Tibial nerve (tissue), 3 donors: ENCODE data around the gene CCPG1.

ENCODE experiments used
- POLR2A ChIP-seq, 2 donors: fragments of 450-650 bp; IDR thresholded peaks; one replicate each; pipeline ENCODE4 v1.6.1; 2017; ENCODE audit warnings: antibody characterized with exemption in 2 of 2, mild to moderate bottlenecking in 2 of 2, moderate library complexity in 2 of 2
- TF ChIP-seq, protein P1 (sequence below), 5 experiments: fragments of 200-600 bp in 3 of 5; fragments of 450-650 bp in 2 of 5; sonication (generic) in 3 of 5; IDR thresholded peaks; one replicate each; pipeline ENCODE4 v1.5.1; 2016 to 2019; ENCODE audit warnings: antibody characterized with exemption in 5 of 5, mild to moderate bottlenecking in 3 of 5, moderate library complexity in 2 of 5

DNA sequence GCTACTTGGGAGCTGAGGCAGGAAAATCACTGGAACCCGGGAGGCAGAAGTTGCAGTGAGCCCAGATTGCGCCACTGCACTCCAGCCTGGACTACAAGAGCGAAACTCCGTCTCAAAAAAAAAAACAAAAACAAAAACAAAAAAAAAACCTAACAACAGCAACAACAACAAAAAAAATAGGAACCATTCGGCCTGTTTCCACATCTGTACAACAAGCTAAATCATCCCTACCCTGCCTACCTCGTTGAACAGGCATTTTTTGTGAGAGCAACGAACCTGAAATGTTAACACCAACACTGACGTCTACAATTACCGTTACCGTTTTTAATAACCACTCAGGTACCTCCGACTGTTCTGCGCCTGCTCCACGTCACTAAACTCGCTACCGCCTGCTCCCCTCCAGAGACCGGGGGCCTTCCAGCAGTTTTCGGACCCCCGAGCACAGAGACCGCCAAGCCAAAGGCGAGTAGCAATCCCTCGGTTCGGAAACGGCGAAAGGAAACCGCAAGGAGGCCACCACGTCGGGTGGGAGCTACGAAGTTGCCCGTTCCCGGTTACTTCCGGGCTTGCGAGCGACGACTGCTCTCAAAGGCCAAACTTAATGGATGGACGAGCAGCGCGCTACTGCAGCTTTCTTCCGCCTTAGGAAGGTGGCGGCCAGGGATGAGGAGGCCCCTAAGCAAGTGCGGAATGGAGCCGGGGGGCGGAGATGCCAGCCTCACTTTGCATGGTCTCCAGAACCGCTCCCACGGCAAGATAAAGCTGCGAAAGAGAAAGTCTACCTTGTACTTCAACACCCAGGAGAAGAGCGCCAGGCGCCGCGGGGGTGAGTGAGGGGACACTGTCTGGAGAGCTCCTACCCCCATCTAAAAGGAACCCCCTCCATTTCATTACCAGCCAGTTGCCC, 89.3 kb downstream of the CCPG1 start, which contains the start of the genes PIGB and PIGBOS1:
- TF ChIP-seq POLR2A (IDR thresholded peaks at IDR 0.05), result peak in 1 of 2 donors; percentile 55
- TF ChIP-seq, protein P1, sequence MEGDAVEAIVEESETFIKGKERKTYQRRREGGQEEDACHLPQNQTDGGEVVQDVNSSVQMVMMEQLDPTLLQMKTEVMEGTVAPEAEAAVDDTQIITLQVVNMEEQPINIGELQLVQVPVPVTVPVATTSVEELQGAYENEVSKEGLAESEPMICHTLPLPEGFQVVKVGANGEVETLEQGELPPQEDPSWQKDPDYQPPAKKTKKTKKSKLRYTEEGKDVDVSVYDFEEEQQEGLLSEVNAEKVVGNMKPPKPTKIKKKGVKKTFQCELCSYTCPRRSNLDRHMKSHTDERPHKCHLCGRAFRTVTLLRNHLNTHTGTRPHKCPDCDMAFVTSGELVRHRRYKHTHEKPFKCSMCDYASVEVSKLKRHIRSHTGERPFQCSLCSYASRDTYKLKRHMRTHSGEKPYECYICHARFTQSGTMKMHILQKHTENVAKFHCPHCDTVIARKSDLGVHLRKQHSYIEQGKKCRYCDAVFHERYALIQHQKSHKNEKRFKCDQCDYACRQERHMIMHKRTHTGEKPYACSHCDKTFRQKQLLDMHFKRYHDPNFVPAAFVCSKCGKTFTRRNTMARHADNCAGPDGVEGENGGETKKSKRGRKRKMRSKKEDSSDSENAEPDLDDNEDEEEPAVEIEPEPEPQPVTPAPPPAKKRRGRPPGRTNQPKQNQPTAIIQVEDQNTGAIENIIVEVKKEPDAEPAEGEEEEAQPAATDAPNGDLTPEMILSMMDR (IDR thresholded peaks at IDR 0.05), result peak in 1 of 5 experiments; percentile 37
